Astrocyte of the cerebellum (primary cell): ENCODE measurements around the gene CNDP1.
"Not testable (repeated sequence)": the region's sequence is repeated elsewhere in the genome, so short reads cannot be mapped to it uniquely, and the experiment has no call there.

Experiments used
- DNase-seq: peaks from one replicate; pipeline ENCODE4 v3.0.0-alpha.2; 2011; ENCODE audit warnings: low read depth
- H3K4me3 ChIP-seq: 2 replicates; pipeline ENCODE4 v1.5.1; 2011; ENCODE audit warnings: mild to moderate bottlenecking, low read depth, low read length, moderate library complexity
- in situ Hi-C: cut with HindIII; loops from 2 replicates; pipeline ENCODE4 v1.10.0; 2017; ENCODE audit warnings: low sequenced_read_pairs
- TF ChIP-seq, protein P1 (sequence below): IDR thresholded peaks from 2 replicates; pipeline ENCODE4 v1.5.1; 2012; ENCODE audit warnings: low read length, low read depth, moderate library complexity, mild to moderate bottlenecking; ENCODE audit errors: missing control alignments

Gene CNDP1

GRCh38 chr18:74562775-74563174 is 28.5 kb downstream of the CNDP1 start:
- H3K4me3 ChIP-seq = no peak overlapping the region
- TF ChIP-seq, protein P1, sequence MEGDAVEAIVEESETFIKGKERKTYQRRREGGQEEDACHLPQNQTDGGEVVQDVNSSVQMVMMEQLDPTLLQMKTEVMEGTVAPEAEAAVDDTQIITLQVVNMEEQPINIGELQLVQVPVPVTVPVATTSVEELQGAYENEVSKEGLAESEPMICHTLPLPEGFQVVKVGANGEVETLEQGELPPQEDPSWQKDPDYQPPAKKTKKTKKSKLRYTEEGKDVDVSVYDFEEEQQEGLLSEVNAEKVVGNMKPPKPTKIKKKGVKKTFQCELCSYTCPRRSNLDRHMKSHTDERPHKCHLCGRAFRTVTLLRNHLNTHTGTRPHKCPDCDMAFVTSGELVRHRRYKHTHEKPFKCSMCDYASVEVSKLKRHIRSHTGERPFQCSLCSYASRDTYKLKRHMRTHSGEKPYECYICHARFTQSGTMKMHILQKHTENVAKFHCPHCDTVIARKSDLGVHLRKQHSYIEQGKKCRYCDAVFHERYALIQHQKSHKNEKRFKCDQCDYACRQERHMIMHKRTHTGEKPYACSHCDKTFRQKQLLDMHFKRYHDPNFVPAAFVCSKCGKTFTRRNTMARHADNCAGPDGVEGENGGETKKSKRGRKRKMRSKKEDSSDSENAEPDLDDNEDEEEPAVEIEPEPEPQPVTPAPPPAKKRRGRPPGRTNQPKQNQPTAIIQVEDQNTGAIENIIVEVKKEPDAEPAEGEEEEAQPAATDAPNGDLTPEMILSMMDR = no peak
- DNase-seq = no peak
- in situ Hi-C loops = no loop called here

GRCh38 chr18:74563999-74564398 is 29.7 kb downstream of the CNDP1 start:
- no peak for DNase-seq
- H3K4me3 ChIP-seq = no peak overlapping the region
- TF ChIP-seq, protein P1 = no peak
- in situ Hi-C loops = no loop called here

DNA sequence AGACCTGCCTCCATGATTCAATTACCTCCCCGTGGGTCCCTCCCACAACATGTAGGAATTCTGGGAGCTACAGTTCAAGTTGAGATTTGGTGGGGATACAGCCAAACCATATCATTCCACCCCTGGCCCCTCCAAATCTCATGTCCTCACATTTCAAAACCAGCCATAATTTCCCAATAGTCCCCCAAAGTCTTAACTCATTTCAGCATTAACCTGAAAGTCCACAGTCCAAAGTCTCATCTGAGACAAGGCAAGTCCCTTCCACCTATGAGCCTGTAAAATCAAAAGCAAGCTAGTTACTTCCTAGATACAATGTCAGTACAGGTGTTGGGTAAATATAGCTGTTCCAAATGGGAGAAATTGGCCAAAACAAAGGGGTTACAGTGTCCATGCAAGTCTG is 30.9 kb downstream of the CNDP1 start:
- H3K4me3 ChIP-seq, DNase-seq: not testable (repeated sequence)

DNA sequence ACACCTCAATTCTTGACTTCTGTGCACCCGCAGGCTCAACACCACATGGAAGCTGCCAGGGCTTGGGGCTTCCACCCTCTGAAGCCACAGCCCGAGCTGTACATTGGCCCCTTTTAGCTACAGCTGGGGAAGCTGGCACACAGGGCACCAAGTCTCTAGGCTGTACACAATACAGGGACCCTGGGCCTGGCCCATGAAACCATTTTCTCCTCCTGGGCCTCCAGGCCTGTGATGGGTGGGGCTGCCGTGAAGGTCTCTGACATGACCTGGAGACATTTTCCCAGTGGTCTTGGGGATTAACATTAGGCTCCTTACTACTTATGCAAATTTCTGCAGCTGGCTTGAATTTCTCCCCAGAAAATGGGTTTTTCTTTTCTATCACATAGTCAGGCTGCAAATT is 31.7 kb downstream of the CNDP1 start:
- in situ Hi-C loops, H3K4me3 ChIP-seq: not testable (repeated sequence)

More for the DNA sequence above, 30.9 kb downstream of the CNDP1 start:
- in situ Hi-C loops = not testable (repeated sequence)

GRCh38 chr18:74567822-74568221 is 33.5 kb downstream of the CNDP1 start:
- H3K4me3 ChIP-seq = no peak overlapping the region
- in situ Hi-C loops = no loop called here

More for the DNA sequence above, 31.7 kb downstream of the CNDP1 start:
- DNase-seq = not testable (repeated sequence)

DNA sequence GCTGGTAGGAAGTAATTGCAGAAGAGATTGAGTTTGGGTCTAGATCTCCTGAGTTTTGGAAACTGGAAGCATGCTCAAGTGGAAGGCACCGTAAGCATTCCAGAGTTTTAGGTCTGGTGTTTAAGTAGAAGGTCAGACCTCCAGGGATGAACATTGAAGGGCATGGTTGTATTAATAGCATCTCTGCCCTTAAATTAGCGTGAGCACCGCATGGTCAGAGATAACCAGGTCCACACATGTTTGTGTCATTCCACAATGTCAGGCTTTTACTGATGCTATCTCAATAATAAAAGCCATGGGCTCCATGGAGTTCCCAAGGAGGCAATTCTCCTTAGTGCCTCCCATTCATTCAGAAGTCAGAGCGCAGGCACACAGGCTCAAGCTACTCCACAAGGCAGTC is 35.1 kb downstream of the CNDP1 start:
- in situ Hi-C loops = no loop called here
- no peak for DNase-seq
- H3K4me3 ChIP-seq = no peak overlapping the region
- TF ChIP-seq, protein P1 = no peak

More at GRCh38 chr18:74567822-74568221, 33.5 kb downstream of the CNDP1 start:
- TF ChIP-seq, protein P1 = no peak
- DNase-seq = no peak

DNA sequence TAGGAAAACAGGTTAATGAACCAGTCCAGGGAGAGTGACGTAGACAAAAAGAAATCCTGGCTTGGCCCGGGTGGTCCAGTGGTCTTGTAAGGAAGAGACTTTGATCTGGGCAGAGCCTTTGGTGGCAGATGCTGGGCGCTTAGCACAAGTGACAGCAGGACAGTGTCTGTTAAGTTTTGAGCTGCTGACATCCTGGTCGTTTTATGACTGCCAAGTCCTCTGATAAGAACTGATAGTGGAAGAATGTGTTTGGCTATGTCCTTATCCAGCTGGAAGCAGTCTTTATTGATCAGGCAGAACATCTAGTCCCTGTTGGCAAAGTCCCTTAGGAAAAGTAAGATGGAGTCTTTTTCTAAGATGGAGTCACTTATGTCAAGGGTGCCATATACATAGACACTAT is 36.0 kb downstream of the CNDP1 start:
- no peak for DNase-seq
- TF ChIP-seq, protein P1 = no peak
- H3K4me3 ChIP-seq = no peak overlapping the region
- in situ Hi-C loops = no loop called here
